ENCODE results near the gene SPPL2B. TPM values are rescaled to one million over a fixed set of nuclear protein-coding genes. Genes with fewer than 3 reads are reported as not detected.
A peak's percentile ranks its signal among the peaks of the same experiment; 100 is the strongest.

Gene SPPL2B
- total and polyA plus RNA-seq, 9 of the 15 experiments (the other 6 are each of a cell fraction or from before 2014, with no cell fraction given), result 0.20 to 81.2 (median 15.1) TPM

GRCh38 chr19:2345794-2346663, 17.5 kb downstream of the SPPL2B start (continued):
- TF ChIP-seq NR0B1 (IDR thresholded peaks at IDR 0.05; ENCODE audit: partially characterized antibody) (no peak), PPARD (CRISPR knock-in tag; IDR thresholded peaks at IDR 0.05) (no peak), FOXP4 (CRISPR knock-in tag; IDR thresholded peaks at IDR 0.05; ENCODE audit: borderline replicate concordance) (no peak), DDX20 (tag; IDR thresholded peaks at IDR 0.05; ENCODE audit: low read depth) (no peak), MEF2A (IDR thresholded peaks at IDR 0.05; ENCODE audit: control insufficient read depth, low read depth, low read length) (no peak), SAFB2 (IDR thresholded peaks at IDR 0.05; ENCODE audit: borderline replicate concordance, low read depth, low read length, severe bottlenecking) (no peak), ETV5 (CRISPR knock-in tag; IDR thresholded peaks at IDR 0.05; ENCODE audit: low read depth) (no peak), ADNP (tag; IDR thresholded peaks at IDR 0.05) (no peak), EP400 (IDR thresholded peaks at IDR 0.05) (peak; percentile 75), ZKSCAN1 (IDR thresholded peaks at IDR 0.05; ENCODE audit: low read depth, low read length) (no peak), KHSRP (IDR thresholded peaks at IDR 0.05) (0 out of 2 replicates have a peak, but pooled peaks have one; percentile 22)
- TF ChIP-seq, protein P1, sequence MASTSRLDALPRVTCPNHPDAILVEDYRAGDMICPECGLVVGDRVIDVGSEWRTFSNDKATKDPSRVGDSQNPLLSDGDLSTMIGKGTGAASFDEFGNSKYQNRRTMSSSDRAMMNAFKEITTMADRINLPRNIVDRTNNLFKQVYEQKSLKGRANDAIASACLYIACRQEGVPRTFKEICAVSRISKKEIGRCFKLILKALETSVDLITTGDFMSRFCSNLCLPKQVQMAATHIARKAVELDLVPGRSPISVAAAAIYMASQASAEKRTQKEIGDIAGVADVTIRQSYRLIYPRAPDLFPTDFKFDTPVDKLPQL (IDR thresholded peaks at IDR 0.05; ENCODE audit: extremely low read depth, insufficient read length), result no peak
- TF ChIP-seq, protein P2, sequence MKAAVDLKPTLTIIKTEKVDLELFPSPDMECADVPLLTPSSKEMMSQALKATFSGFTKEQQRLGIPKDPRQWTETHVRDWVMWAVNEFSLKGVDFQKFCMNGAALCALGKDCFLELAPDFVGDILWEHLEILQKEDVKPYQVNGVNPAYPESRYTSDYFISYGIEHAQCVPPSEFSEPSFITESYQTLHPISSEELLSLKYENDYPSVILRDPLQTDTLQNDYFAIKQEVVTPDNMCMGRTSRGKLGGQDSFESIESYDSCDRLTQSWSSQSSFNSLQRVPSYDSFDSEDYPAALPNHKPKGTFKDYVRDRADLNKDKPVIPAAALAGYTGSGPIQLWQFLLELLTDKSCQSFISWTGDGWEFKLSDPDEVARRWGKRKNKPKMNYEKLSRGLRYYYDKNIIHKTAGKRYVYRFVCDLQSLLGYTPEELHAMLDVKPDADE (conservative IDR thresholded peaks at IDR 0.05; ENCODE audit: control insufficient read depth, low read depth, low read length), result no peak
- TF ChIP-seq, protein P3, sequence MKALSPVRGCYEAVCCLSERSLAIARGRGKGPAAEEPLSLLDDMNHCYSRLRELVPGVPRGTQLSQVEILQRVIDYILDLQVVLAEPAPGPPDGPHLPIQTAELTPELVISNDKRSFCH (CRISPR knock-in tag; IDR thresholded peaks at IDR 0.05), result no peak
- TF ChIP-seq, protein P3 (tag; IDR thresholded peaks at IDR 0.05), result 0 out of 2 replicates have a peak, but pooled peaks have one; percentile 31
- TF ChIP-seq, protein P4, sequence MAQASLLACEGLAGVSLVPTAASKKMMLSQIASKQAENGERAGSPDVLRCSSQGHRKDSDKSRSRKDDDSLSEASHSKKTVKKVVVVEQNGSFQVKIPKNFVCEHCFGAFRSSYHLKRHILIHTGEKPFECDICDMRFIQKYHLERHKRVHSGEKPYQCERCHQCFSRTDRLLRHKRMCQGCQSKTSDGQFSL (CRISPR knock-in tag; IDR thresholded peaks at IDR 0.05), result no peak
- TF ChIP-seq, protein P4 (tag; IDR thresholded peaks at IDR 0.05), result no peak
- TF ChIP-seq, protein P5, sequence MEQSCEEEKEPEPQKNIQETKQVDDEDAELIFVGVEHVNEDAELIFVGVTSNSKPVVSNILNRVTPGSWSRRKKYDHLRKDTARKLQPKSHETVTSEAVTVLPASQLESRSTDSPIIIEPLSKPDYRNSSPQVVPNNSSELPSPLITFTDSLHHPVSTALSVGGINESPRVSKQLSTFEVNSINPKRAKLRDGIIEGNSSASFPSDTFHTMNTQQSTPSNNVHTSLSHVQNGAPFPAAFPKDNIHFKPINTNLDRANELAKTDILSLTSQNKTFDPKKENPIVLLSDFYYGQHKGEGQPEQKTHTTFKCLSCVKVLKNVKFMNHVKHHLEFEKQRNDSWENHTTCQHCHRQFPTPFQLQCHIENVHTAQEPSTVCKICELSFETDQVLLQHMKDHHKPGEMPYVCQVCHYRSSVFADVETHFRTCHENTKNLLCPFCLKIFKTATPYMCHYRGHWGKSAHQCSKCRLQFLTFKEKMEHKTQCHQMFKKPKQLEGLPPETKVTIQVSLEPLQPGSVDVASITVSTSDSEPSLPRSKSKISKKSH (CRISPR knock-in tag; IDR thresholded peaks at IDR 0.05), result no peak

Data from K562 (cell line).